Measurements from ENCODE around the gene LBHD2. TPM values are rescaled to one million over a fixed set of nuclear protein-coding genes. Genes with fewer than 3 reads are reported as not detected.

The LBHD2 gene
- total and polyA plus RNA-seq, 10 of the 15 experiments (the other 5 are each of a cell fraction or from before 2014, with no cell fraction given): not detected

DNA sequence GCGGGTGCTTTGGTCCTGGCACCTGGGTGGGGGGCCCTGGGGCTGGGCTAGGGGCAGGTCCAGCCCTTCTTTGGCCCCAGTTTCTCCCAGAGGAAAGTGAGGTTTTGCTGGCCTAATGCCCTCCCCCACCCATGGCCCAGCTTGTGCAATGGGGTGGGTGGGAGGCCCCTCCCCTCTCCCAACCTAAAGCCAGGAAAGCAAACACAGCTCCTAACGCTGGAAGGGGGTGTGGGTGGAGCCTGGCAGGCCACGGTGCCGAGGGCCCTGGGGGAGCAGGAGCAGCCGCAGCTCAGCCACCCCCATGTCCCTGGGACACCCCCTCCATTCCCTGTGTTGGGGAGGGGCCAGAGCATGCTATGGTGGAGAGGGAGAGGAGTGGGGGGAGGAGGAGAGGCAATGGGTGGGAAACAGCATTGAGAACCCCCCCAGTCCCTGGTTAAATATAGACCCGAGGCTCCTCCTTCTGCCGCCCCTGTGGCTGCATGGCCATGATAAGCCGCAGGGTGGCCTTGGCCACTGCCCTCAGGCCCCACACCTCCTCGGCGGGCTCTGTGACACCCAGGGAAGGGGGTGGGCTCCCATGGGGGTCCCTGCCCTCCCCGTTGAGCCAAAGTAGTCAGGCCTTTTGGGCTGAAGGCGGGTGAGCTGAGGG is 15.2 kb downstream of the LBHD2 start (continued):
- TF ChIP-seq MTA3 (IDR thresholded peaks at IDR 0.05; ENCODE audit: borderline replicate concordance, low read length): no peak
- TF ChIP-seq KAT2A (conservative IDR thresholded peaks at IDR 0.05; ENCODE audit: control insufficient read depth, low read depth, low read length): no peak
- no peak for TF ChIP-seq POU2F2 (IDR thresholded peaks at IDR 0.05; ENCODE audit: borderline replicate concordance, low read depth, low read length)

DNA sequence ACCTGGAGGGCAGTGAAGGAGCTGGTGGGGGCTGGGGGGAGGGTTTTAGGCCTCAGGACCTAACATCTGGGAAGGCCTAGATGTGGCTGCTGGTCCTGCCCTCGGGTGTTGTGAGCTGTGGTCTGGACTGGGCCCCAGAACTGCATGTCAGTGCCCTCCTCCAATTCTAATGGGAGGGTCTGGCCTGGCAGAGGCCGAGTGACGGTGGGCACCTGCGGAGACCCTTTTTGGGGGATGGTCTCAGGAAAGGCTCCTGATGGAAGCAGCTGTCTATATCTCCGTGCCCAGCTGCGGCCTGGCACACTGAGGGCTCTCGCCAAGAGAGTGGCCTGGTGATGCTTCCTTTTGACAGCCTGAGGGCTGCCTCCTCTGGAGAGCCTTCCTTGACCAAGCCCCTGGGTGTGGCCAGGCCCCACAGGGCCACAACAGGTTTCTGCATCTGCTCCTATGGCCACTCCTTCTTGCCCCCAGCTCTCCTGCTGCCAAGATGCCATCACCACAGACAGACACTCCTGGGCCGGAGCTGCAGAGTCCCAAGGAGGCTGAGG is 15.8 kb downstream of the LBHD2 start:
- peaks cover 5 to 11% of the 10 kb centered on the region in 2 experiments; a peak in 2 of 4 replicates for H3K27me3 ChIP-seq (replicated peaks in 1 of 2; ENCODE audit: control insufficient read depth in 2 of 2, insufficient read depth in 2 of 2, low read length in 1 of 2)
- no peak overlapping the region for H3K27ac ChIP-seq (ENCODE audit: control insufficient read depth, insufficient read depth)
- no peaks in the 10 kb centered on the region for H3K36me3 ChIP-seq (ENCODE audit: control insufficient read depth in 2 of 2, insufficient read depth in 2 of 2, low read length in 1 of 2)
- H3K4me2 ChIP-seq (ENCODE audit: control insufficient read depth, insufficient read depth): no peak overlapping the region
- in situ Hi-C loops (cut with MboI): no loop called here
- intact Hi-C loops (cut with micrococcal nuclease; ENCODE audit: unreplicated experiment): no loop called here
- no peak overlapping the region for H3K9ac ChIP-seq (ENCODE audit: control insufficient read depth, insufficient read depth, low read length)
- RAD21 ChIA-PET (ENCODE audit: unreplicated experiment): interaction anchor here (0.6 to 3.2 kb wide), 6 partner anchors 26 to 403 kb away, joined by 3 to 14 read pairs (median 6); no protein-coding TSS in a partner anchor
- 87% methylated on average over 8 of the region's 8 CpGs for WGBS (ENCODE audit: insufficient coverage, insufficient replicate concordance, low lambda C conversion rate, missing lambda C conversion rate)
- FAIRE-seq (no peak), ATAC-seq (peak; percentile 4; the same call in 1 of the 3 replicates), DNase-seq (ENCODE audit: low read depth, low spot score) (no peak)
- H2AFZ ChIP-seq (ENCODE audit: control insufficient read depth, low read depth, low read length): no peak overlapping the region
- BruUV-seq (replicated peaks): no TSS peak
- peaks cover 18% of the 10 kb centered on the region for H3K4me1 ChIP-seq (ENCODE audit: control insufficient read depth, insufficient read depth, low read length)
- no peaks in the 10 kb centered on the region for H4K20me1 ChIP-seq (ENCODE audit: control insufficient read depth, insufficient read depth)
- SMC1A ChIA-PET (ENCODE audit: uncharacterized antibody, unreplicated experiment): interaction anchor here (1.0 to 1.8 kb wide), 5 partner anchors 21 to 405 kb away, joined by 3 to 6 read pairs (median 3); no protein-coding TSS in a partner anchor
- H3K4me3 ChIP-seq: no peak overlapping the region
- POLR2A ChIA-PET: no interaction called here
- no peaks in the 10 kb centered on the region for H3K9me3 ChIP-seq (replicated peaks; ENCODE audit: control insufficient read depth, insufficient read depth, low read length)
- no peaks in the 10 kb centered on the region for H3K79me2 ChIP-seq (ENCODE audit: control insufficient read depth, insufficient read depth, low read length)
- no peak for TF ChIP-seq KAT2A (conservative IDR thresholded peaks at IDR 0.05; ENCODE audit: control insufficient read depth, low read depth, low read length)
- TF ChIP-seq SREBF1 (IDR thresholded peaks at IDR 0.05; ENCODE audit: low read length): no peak
- TF ChIP-seq TCF3 (IDR thresholded peaks at IDR 0.05; ENCODE audit: borderline replicate concordance, insufficient read depth, low read depth, low read length): no peak
- TF ChIP-seq NFXL1 (IDR thresholded peaks at IDR 0.05; ENCODE audit: borderline replicate concordance): no peak
- no peak for TF ChIP-seq SPI1 (IDR thresholded peaks at IDR 0.05; ENCODE audit: borderline replicate concordance, insufficient read depth, low read depth, low read length)
- TF ChIP-seq STAT1 (conservative IDR thresholded peaks at IDR 0.05): no peak
- no peak for TF ChIP-seq ZNF24 (IDR thresholded peaks at IDR 0.05)
- CTCF ChIA-PET: interaction anchor here (0.8 to 2.5 kb wide), 7 partner anchors 9 to 195 kb away, joined by 3 to 23 read pairs (median 7); no protein-coding TSS in a partner anchor
